Liver (tissue), 3 donors: ENCODE results near the gene CCDC187.

Experiments used
- ATF3 ChIP-seq: IDR thresholded peaks from 2 replicates; pipeline ENCODE4 v1.6.1; 2016; ENCODE audit warnings: antibody characterized with exemption
- GABPA ChIP-seq, 2 donors: IDR thresholded peaks in 1 of 2; conservative IDR thresholded peaks in 1 of 2; 2 replicates each; pipeline ENCODE4 v1.6.1; 2016; ENCODE audit warnings: antibody characterized with exemption in 2 of 2, mild to moderate bottlenecking in 1 of 2, moderate library complexity in 1 of 2
- HNF4A ChIP-seq, 2 donors: conservative IDR thresholded peaks; 2 replicates each; pipeline ENCODE4 v1.6.1; 2016; ENCODE audit warnings: antibody characterized with exemption in 2 of 2, mild to moderate bottlenecking in 2 of 2
- JUND ChIP-seq, 2 donors: IDR thresholded peaks; 2 replicates each; pipeline ENCODE4 v1.6.1; 2016; ENCODE audit warnings: antibody characterized with exemption in 2 of 2
- REST ChIP-seq: IDR thresholded peaks from 2 replicates; pipeline ENCODE4 v1.6.1; 2016; ENCODE audit warnings: antibody characterized with exemption, mild to moderate bottlenecking
- RXRA ChIP-seq, 2 donors: IDR thresholded peaks; 2 replicates each; pipeline ENCODE4 v1.6.1; 2017 to 2018; ENCODE audit warnings: antibody characterized with exemption in 2 of 2, mild to moderate bottlenecking in 1 of 2
- SP1 ChIP-seq: IDR thresholded peaks from 2 replicates; pipeline ENCODE4 v1.6.1; 2018; ENCODE audit warnings: antibody characterized with exemption, mild to moderate bottlenecking
- TAF1 ChIP-seq: conservative IDR thresholded peaks from 2 replicates; pipeline ENCODE4 v1.6.1; 2016; ENCODE audit warnings: antibody characterized with exemption, mild to moderate bottlenecking
- TF ChIP-seq, protein P1 (sequence below): fragments of 150-350 bp; IDR thresholded peaks from 2 replicates; pipeline ENCODE4 v1.5.1; 2017; ENCODE audit warnings: improper control_type of control experiment, low read depth, low read length; ENCODE audit not compliant: missing input control
- TF ChIP-seq, protein P2 (sequence below): IDR thresholded peaks from 2 replicates; pipeline ENCODE4 v1.6.1; 2016; ENCODE audit warnings: antibody characterized with exemption
- donor health status: healthy.
- donor health status: healthy.

- TF ChIP-seq, protein P1, sequence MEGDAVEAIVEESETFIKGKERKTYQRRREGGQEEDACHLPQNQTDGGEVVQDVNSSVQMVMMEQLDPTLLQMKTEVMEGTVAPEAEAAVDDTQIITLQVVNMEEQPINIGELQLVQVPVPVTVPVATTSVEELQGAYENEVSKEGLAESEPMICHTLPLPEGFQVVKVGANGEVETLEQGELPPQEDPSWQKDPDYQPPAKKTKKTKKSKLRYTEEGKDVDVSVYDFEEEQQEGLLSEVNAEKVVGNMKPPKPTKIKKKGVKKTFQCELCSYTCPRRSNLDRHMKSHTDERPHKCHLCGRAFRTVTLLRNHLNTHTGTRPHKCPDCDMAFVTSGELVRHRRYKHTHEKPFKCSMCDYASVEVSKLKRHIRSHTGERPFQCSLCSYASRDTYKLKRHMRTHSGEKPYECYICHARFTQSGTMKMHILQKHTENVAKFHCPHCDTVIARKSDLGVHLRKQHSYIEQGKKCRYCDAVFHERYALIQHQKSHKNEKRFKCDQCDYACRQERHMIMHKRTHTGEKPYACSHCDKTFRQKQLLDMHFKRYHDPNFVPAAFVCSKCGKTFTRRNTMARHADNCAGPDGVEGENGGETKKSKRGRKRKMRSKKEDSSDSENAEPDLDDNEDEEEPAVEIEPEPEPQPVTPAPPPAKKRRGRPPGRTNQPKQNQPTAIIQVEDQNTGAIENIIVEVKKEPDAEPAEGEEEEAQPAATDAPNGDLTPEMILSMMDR: no peak
- TF ChIP-seq JUND (IDR thresholded peaks at IDR 0.05): no peak
- no peak for TF ChIP-seq TAF1
- no peak for TF ChIP-seq HNF4A (conservative IDR thresholded peaks at IDR 0.05)
- TF ChIP-seq REST: no peak
- no peak for TF ChIP-seq ATF3
- TF ChIP-seq, protein P2, sequence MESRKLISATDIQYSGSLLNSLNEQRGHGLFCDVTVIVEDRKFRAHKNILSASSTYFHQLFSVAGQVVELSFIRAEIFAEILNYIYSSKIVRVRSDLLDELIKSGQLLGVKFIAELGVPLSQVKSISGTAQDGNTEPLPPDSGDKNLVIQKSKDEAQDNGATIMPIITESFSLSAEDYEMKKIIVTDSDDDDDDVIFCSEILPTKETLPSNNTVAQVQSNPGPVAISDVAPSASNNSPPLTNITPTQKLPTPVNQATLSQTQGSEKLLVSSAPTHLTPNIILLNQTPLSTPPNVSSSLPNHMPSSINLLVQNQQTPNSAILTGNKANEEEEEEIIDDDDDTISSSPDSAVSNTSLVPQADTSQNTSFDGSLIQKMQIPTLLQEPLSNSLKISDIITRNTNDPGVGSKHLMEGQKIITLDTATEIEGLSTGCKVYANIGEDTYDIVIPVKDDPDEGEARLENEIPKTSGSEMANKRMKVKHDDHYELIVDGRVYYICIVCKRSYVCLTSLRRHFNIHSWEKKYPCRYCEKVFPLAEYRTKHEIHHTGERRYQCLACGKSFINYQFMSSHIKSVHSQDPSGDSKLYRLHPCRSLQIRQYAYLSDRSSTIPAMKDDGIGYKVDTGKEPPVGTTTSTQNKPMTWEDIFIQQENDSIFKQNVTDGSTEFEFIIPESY: no peak
- no peak for TF ChIP-seq RXRA (IDR thresholded peaks at IDR 0.05)
- no peak for TF ChIP-seq SP1
- TF ChIP-seq GABPA (IDR thresholded peaks at IDR 0.05 in 1 of 2, conservative IDR thresholded peaks at IDR 0.05 in 1 of 2): no peak
Observed at GRCh38 chr9:136222906-136223285, 81.0 kb downstream of the CCDC187 start.
